ENCODE results near the gene C2orf69. TPM values are rescaled to one million over a fixed set of nuclear protein-coding genes. Genes with fewer than 3 reads are reported as not detected.

Gene C2orf69
- total and polyA plus RNA-seq, 9 donors, result 4.4 to 12.6 (median 9.6) TPM

DNA sequence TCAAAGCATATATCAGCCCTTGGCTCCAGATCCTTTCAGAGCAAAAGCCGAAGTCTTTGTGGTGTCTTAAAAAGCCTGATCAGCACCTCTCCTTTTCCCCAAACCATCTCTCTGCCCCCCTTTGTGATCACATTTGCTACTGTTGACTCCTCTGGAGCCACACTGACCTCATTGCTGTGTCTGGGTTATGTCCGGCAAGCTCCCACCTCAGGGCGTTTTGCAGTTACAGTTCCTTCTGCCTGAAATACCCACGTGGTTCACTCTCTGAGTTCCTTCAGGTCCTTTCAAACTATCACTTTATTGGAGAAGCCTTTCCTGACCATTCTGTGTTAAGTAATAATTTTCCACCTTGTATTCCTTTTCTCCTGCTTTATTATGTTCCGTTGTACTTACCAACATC is 11.8 kb downstream of the C2orf69 start:
- H3K27me3 ChIP-seq, result no peaks in the 10 kb centered on the region
- no peak for DNase-seq
- intact Hi-C loops (cut with DNase I), result no loop called here
- no peak overlapping the region for H3K4me3 ChIP-seq
- no peak overlapping the region for H3K27ac ChIP-seq
- no peaks in the 10 kb centered on the region for H3K9me3 ChIP-seq
- no peaks in the 10 kb centered on the region for H3K4me1 ChIP-seq (ENCODE audit: insufficient read depth)
- WGBS, 3 donors, result 58 to 68% (median 68%) methylated on average over 5 of the region's 5 CpGs
- TF ChIP-seq EP300 (IDR thresholded peaks at IDR 0.05) (no peak), CTCF (IDR thresholded peaks at IDR 0.05) (no peak)
- H3K36me3 ChIP-seq, result no peaks in the 10 kb centered on the region

GRCh38 chr2:199923924-199924323 is 12.8 kb downstream of the C2orf69 start:
- intact Hi-C loops (cut with DNase I), result no loop called here
- Histone ChIP-seq H3K4me3 (no peak overlapping the region), H3K4me1 (ENCODE audit: insufficient read depth) (no peaks in the 10 kb centered on the region), H3K27me3 (no peaks in the 10 kb centered on the region), H3K9me3 (no peaks in the 10 kb centered on the region), H3K27ac (no peak overlapping the region), H3K36me3 (no peaks in the 10 kb centered on the region)
- no peak for DNase-seq
- 6 to 13% (median 13%) methylated on average over 2 of the region's 2 CpGs for WGBS, 3 donors
- TF ChIP-seq EP300 (IDR thresholded peaks at IDR 0.05) (no peak), CTCF (IDR thresholded peaks at IDR 0.05) (no peak), POLR2A (IDR thresholded peaks at IDR 0.05) (no peak)

DNA sequence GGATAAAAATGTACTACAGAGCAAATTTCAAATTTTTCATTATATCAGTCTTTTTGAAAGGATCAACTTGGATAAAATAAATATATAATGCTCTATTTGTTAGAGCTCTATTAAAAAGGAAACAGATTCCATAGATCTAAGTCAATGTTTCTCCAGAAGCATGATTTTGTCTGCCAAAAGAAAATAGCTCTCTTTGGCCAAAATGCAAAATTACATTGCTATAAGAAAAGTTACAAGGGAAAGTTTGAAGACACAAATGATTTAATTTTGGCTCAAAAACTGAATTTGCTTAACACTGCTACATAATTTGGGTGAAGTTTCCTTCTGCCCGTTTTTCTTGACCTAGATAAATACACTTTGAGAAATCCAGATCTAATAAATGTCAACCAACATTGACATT is 15.7 kb downstream of the C2orf69 start:
- DNase-seq, result no peak

DNA sequence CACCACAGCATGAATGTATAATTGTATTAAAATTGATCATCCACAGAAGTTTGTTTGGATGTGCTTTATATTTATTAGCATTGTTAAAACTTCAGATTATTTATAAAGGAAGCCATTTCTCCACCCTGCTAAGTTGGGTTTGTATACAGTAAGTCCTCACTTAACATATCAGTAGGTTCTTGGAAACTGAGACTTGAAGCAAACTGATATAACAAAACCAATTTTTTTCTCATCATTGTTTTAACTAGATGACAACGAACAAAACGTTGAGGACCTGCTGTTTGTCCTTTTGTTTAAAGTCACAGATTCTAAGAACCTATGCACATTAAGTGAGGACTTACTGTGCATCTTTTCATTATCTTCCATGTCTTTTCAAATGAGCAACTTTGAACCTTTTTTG is 17.1 kb downstream of the C2orf69 start:
- no peak overlapping the region for H3K27ac ChIP-seq
- no peak for TF ChIP-seq POLR2A (IDR thresholded peaks at IDR 0.05)
- no peak for TF ChIP-seq EP300 (IDR thresholded peaks at IDR 0.05)
- TF ChIP-seq CTCF (IDR thresholded peaks at IDR 0.05), result no peak
- no peaks in the 10 kb centered on the region for H3K27me3 ChIP-seq
- no peak overlapping the region for H3K4me3 ChIP-seq
- no peak for DNase-seq
- intact Hi-C loops (cut with DNase I), result no loop called here
- H3K36me3 ChIP-seq, result no peaks in the 10 kb centered on the region
- no peaks in the 10 kb centered on the region for H3K9me3 ChIP-seq
- WGBS, 3 donors, result 29 to 36% (median 32%) methylated on average over 2 of the region's 2 CpGs
- H3K4me1 ChIP-seq (ENCODE audit: insufficient read depth), result no peaks in the 10 kb centered on the region

More for the DNA sequence above, 15.7 kb downstream of the C2orf69 start:
- no peaks in the 10 kb centered on the region for H3K9me3 ChIP-seq
- no peaks in the 10 kb centered on the region for H3K36me3 ChIP-seq
- no peak overlapping the region for H3K27ac ChIP-seq
- no peaks in the 10 kb centered on the region for H3K27me3 ChIP-seq
- TF ChIP-seq POLR2A (IDR thresholded peaks at IDR 0.05) (no peak), CTCF (IDR thresholded peaks at IDR 0.05) (no peak), EP300 (IDR thresholded peaks at IDR 0.05) (no peak)
- no peak overlapping the region for H3K4me3 ChIP-seq
- intact Hi-C loops (cut with DNase I), result no loop called here
- 37 to 55% (median 43%) methylated on average over 1 of the region's 1 CpG for WGBS, 3 donors
- H3K4me1 ChIP-seq (ENCODE audit: insufficient read depth), result no peaks in the 10 kb centered on the region

GRCh38 chr2:199928626-199929025 is 17.5 kb downstream of the C2orf69 start:
- TF ChIP-seq POLR2A (IDR thresholded peaks at IDR 0.05), result no peak
- no peak for TF ChIP-seq EP300 (IDR thresholded peaks at IDR 0.05)
- TF ChIP-seq CTCF (IDR thresholded peaks at IDR 0.05), result no peak
- intact Hi-C loops (cut with DNase I), result no loop called here
- H3K27ac ChIP-seq, result no peak overlapping the region
- H3K4me1 ChIP-seq (ENCODE audit: insufficient read depth), result no peaks in the 10 kb centered on the region
- no peaks in the 10 kb centered on the region for H3K27me3 ChIP-seq
- DNase-seq, result no peak
- no peak overlapping the region for H3K4me3 ChIP-seq
- no peaks in the 10 kb centered on the region for H3K36me3 ChIP-seq
- H3K9me3 ChIP-seq, result no peaks in the 10 kb centered on the region

Data from ovary (tissue), 9 donors.